Thyroid gland (tissue), 4 donors: ENCODE measurements around the gene RUSC2. TPM values are rescaled to one million over a fixed set of nuclear protein-coding genes. Genes with fewer than 3 reads are reported as not detected.

Experiments used
- DNase-seq, 2 donors: peaks; one replicate each; pipeline ENCODE4 v3.0.0-alpha.2; 2019
- H3K27ac ChIP-seq, 3 donors: fragments of 200-600 bp; sonication (generic); 1 replicate in 2 of 3; 2 replicates in 1 of 3; pipeline ENCODE4 v1.5.1; 2016 to 2019; ENCODE audit warnings: mild to moderate bottlenecking in 1 of 3, moderate library complexity in 1 of 3
- H3K27me3 ChIP-seq: fragments of 200-600 bp; sonication (generic); one replicate; pipeline ENCODE4 v1.5.1; 2019
- H3K36me3 ChIP-seq, 2 donors: fragments of 200-600 bp; sonication (generic); one replicate each; pipeline ENCODE4 v1.5.1; 2016 to 2019
- H3K4me1 ChIP-seq, 2 donors: fragments of 200-600 bp; sonication (generic); one replicate each; pipeline ENCODE4 v1.5.1; 2017 to 2019
- H3K4me3 ChIP-seq, 3 donors: fragments of 200-600 bp; sonication (generic); replicated peaks in 1 of 3; 1 replicate in 2 of 3; 2 replicates in 1 of 3; pipeline ENCODE4 v1.5.1; 2016; ENCODE audit warnings: mild to moderate bottlenecking in 1 of 3
- H3K9me3 ChIP-seq: fragments of 200-600 bp; sonication (generic); one replicate; pipeline ENCODE4 v1.5.1; 2017
- CTCF ChIP-seq, 6 experiments: fragments of 200-600 bp in 3 of 6; fragments of 450-650 bp in 3 of 6; sonication (generic) in 3 of 6; IDR thresholded peaks; one replicate each; pipeline ENCODE4 v1.5.1; 2016 to 2019; ENCODE audit warnings: antibody characterized with exemption in 6 of 6, mild to moderate bottlenecking in 2 of 6, inconsistent platforms in 1 of 6, moderate library complexity in 1 of 6
- POLR2A ChIP-seq, 2 donors: fragments of 450-650 bp; IDR thresholded peaks; one replicate each; pipeline ENCODE4 v1.6.1; 2017; ENCODE audit warnings: antibody characterized with exemption in 2 of 2, mild to moderate bottlenecking in 2 of 2, moderate library complexity in 1 of 2
- whole genome bisulfite sequencing, 2 donors: methylation state at CpG; one replicate each; pipeline ENCODE4 v1.1.5; 2017; 5-methylcytosine and 5-hydroxymethylcytosine counted together
- intact Hi-C: fragments of 100-400 bp; cut with DNase I; formaldehyde crosslinking; loops from one replicate; pipeline ENCODE4 v1.15.1; 2023
- total RNA-seq, 4 donors: library from RNA; depleted of rRNA; stranded (reverse); fragments of >200 nt; gene quantifications; one replicate each; pipeline ENCODE4 v1.2.3, GENCODE V29; 2016

RUSC2 gene
- total RNA-seq, 4 donors from 2014 or later, result 15.2 to 28.2 (median 26.4) TPM

GRCh38 chr9:35538361-35539234 lies 48.7 kb downstream of the RUSC2 start:
- peak overlapping the region in 1 of 3 donors; percentile 17 for H3K4me3 ChIP-seq
- no peaks in the 10 kb centered on the region for H3K36me3 ChIP-seq
- no peaks in the 10 kb centered on the region for H3K27me3 ChIP-seq
- intact Hi-C loops, result no loop called here
- 12 to 32% methylated on average over 13 to 18 of the region's 18 CpGs for WGBS, 2 donors
- H3K9me3 ChIP-seq, result no peaks in the 10 kb centered on the region
- DNase-seq, result peak; percentile 57 to 69
- TF ChIP-seq POLR2A (IDR thresholded peaks at IDR 0.05), result peak in 1 of 2 donors; percentile 40
- TF ChIP-seq CTCF (IDR thresholded peaks at IDR 0.05), result no peak
- peaks cover 25 to 30% of the 10 kb centered on the region in 2 donors for H3K4me1 ChIP-seq
- peak overlapping the region; percentile 19 to 82 (median 76) for H3K27ac ChIP-seq

Other genes with a start within 250 kb of the RUSC2 start
- gene TESK1, start 115.2 kb downstream of the RUSC2 start, total RNA-seq, result 10 to 100 TPM; 23.2 to 44.3 (median 37.6) TPM
- gene CD72, start 128.3 kb downstream of the RUSC2 start, total RNA-seq, result 1 to 10 TPM; 1.8 to 5.8 (median 3.1) TPM
- 1 to 10 TPM in 2 of 4 donors, under 1 TPM in 2; 0.63 to 3.8 (median 0.95) TPM for gene SIT1, start 160.8 kb downstream of the RUSC2 start, total RNA-seq
- over 10,000 TPM in 1 of 4 donors, 1,000 to 10,000 TPM in 3; 3,539 to 11,174 (median 6,303) TPM for gene RMRP, start 167.9 kb downstream of the RUSC2 start, total RNA-seq
- 10 to 100 TPM; 21.0 to 40.9 (median 27.9) TPM for gene CCDC107, start 168.2 kb downstream of the RUSC2 start, total RNA-seq
- gene ARHGEF39, start 175.1 kb downstream of the RUSC2 start, total RNA-seq, result under 1 TPM in 3 of 4 donors, not detected in 1; 0.27 to 0.45 (median 0.42) TPM
- gene CA9, start 183.8 kb downstream of the RUSC2 start, total RNA-seq, result not detected
- 10 to 100 TPM; 45.4 to 79.6 (median 72.2) TPM for gene TPM2, start 199.8 kb downstream of the RUSC2 start, total RNA-seq
- 100 to 1,000 TPM; 142 to 245 (median 184) TPM for gene TLN1, start 242.1 kb downstream of the RUSC2 start, total RNA-seq
- gene CREB3, start 242.6 kb downstream of the RUSC2 start, total RNA-seq, result 10 to 100 TPM; 44.9 to 73.0 (median 51.3) TPM